Gastrocnemius medialis (tissue), 4 donors: ENCODE measurements around the gene SDK2. TPM values are rescaled to one million over a fixed set of nuclear protein-coding genes. Genes with fewer than 3 reads are reported as not detected.
A peak's percentile ranks its signal among the peaks of the same experiment; 100 is the strongest.

ENCODE experiments used
- ATAC-seq, 2 donors: fragments of 150-250 bp; one replicate each; pipeline ENCODE4 v1.9.1; 2016
- DNase-seq, 2 donors: peaks; one replicate each; pipeline ENCODE4 v3.0.0-alpha.2; 2019
- H3K27ac ChIP-seq, 4 donors: fragments of 200-600 bp; sonication (generic); 1 replicate in 1 of 4; 2 replicates in 3 of 4; pipeline ENCODE4 v1.5.1; 2016 to 2018; ENCODE audit warnings: mild to moderate bottlenecking in 2 of 4, moderate library complexity in 1 of 4
- H3K27me3 ChIP-seq, 3 donors: fragments of 200-600 bp; sonication (generic) in 2 of 3; 1 replicate in 1 of 3; 2 replicates in 2 of 3; pipeline versions ENCODE4 v1.5.1 to v1.6.0; 2016 to 2019; ENCODE audit warnings: mild to moderate bottlenecking in 1 of 3, moderate library complexity in 1 of 3
- H3K36me3 ChIP-seq, 2 donors: fragments of 200-600 bp; sonication (generic) in 1 of 2; one replicate each; pipeline ENCODE4 v1.5.1; 2017 to 2018
- H3K4me1 ChIP-seq, 2 donors: fragments of 200-600 bp; sonication (generic) in 1 of 2; one replicate each; pipeline ENCODE4 v1.5.1; 2016 to 2017; ENCODE audit warnings: mild to moderate bottlenecking in 2 of 2
- H3K4me3 ChIP-seq, 4 donors: fragments of 200-600 bp; sonication (generic) in 3 of 4; 1 replicate in 1 of 4; 2 replicates in 3 of 4; pipeline ENCODE4 v1.5.1; 2016 to 2019; ENCODE audit warnings: mild to moderate bottlenecking in 2 of 4
- H3K9me3 ChIP-seq, 3 donors: fragments of 200-600 bp; sonication (generic) in 2 of 3; 1 replicate in 1 of 3; 2 replicates in 2 of 3; pipeline ENCODE4 v1.5.1; 2016 to 2019
- POLR2A ChIP-seq, 2 donors: fragments of 450-650 bp; IDR thresholded peaks; one replicate each; pipeline ENCODE4 v1.6.1; 2017; ENCODE audit warnings: antibody characterized with exemption in 2 of 2, mild to moderate bottlenecking in 2 of 2, moderate library complexity in 2 of 2
- in situ Hi-C, 4 donors: fragments of 200-750 bp; cut with MboI; loops; one replicate each; pipeline versions ENCODE4 v1.15.0 to v1.8.0; 2017; ENCODE audit warnings: low sequenced_read_pairs in 4 of 4
- intact Hi-C: fragments of 100-400 bp; cut with DNase I; formaldehyde crosslinking; loops from one replicate; pipeline ENCODE4 v1.15.1; 2023; ENCODE audit warnings: low total_unique reads
- total RNA-seq, 4 donors: library from RNA; depleted of rRNA; stranded (reverse); fragments of >200 nt; gene quantifications; one replicate each; pipeline versions ENCODE4 v1.1.0 to v1.2.3, GENCODE V29; 2016
- TF ChIP-seq, protein P1 (sequence below), 5 experiments: fragments of 450-650 bp in 3 of 5; fragments of 200-600 bp in 2 of 5; sonication (generic) in 2 of 5; IDR thresholded peaks in 4 of 5; conservative IDR thresholded peaks in 1 of 5; 1 replicate in 4 of 5; 2 replicates in 1 of 5; pipeline ENCODE4 v1.5.1; 2016 to 2019; ENCODE audit warnings: antibody characterized with exemption in 5 of 5, mild to moderate bottlenecking in 3 of 5, moderate library complexity in 3 of 5

Gene SDK2
- total RNA-seq, 4 donors from 2014 or later = 0.02 to 0.31 (median 0.13) TPM

DNA sequence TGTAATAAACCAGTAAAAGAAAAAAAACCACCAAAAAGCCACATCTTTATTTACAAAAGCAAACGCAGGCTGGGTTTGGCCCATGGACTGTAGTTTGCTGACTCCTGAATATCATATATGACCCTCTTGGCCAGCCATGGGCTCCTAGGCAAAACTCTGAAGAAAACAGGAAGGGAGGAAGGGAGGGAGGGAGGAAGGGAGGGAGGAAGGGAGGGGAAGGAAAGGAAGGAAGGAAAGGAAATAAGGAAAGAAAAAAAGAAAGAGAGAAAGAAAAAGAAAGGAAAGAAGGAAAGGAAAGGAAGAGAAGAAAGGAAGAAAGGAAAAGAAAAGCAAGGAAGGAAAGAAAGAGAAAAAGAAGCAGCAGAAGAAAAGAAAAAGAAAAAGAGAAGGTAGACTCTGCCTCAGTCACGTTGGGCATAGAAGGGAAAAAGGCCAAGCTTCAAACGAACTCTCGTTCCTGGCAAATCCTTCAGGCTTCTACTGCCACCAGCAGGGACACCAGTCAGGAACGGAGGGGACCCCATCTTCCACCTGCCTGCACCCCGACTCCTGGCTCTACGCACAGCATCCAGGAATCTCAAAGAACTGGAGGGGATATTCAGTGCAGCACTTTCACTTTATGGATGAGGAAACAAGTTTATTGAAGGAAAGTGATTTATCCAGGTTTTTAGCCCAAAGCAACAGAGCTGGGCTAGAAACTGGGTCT, 354.5 kb downstream of the SDK2 start:
- in situ Hi-C loops (no loop called here), intact Hi-C loops (no loop called here)
- peak overlapping the region in 2 of 4 donors; percentile 21 to 34 for H3K4me3 ChIP-seq

DNA sequence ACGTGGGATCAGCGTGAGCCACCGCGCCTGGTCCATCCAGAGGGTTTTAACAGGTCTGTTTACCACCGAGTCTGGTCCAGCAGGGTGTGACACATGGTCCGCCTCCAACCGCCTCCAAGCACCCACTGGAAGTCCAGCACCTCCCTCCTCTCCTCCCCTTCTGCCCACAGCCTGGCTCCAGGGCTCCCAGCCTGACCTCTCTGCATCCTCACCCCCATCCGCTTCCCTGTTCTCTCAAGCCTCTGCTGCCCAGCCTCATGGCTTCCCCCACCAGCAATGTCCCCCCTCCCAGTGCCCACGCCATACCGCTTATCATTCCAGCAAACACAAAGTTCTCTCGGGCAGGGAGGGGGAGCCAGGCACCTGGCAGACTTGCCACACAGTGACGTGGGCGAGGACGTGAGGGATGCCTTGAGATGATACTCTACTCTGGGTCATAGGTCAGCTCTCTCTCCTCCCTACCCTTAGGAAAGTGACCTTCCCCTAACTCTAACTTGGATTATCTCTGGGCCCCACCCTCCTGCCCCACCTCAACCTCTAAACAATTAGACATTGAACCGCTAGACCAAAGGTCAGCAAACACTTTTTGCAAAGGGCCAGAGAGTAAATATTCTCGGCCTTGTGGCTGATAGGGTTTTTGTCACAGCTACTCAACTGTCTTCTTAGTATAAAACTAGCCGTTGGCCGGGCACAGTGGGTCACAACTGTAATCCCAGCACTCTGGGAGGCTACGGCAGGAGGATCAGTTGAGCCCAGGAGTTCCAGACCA, 355.5 kb downstream of the SDK2 start:
- Histone ChIP-seq H3K27ac (peak overlapping the region; percentile 82 to 92 (median 86)), H3K9me3 (no peaks in the 10 kb centered on the region), H3K27me3 (no peaks in the 10 kb centered on the region), H3K36me3 (peaks cover 0 to 20% of the 10 kb centered on the region in 2 donors), H3K4me1 (peaks cover 72 to 86% of the 10 kb centered on the region in 2 donors), H3K4me3 (peak overlapping the region in 1 of 4 donors; percentile 34)
- in situ Hi-C loops (no loop called here), intact Hi-C loops (no loop called here)
- no peak for TF ChIP-seq POLR2A (IDR thresholded peaks at IDR 0.05)
- TF ChIP-seq, protein P1, sequence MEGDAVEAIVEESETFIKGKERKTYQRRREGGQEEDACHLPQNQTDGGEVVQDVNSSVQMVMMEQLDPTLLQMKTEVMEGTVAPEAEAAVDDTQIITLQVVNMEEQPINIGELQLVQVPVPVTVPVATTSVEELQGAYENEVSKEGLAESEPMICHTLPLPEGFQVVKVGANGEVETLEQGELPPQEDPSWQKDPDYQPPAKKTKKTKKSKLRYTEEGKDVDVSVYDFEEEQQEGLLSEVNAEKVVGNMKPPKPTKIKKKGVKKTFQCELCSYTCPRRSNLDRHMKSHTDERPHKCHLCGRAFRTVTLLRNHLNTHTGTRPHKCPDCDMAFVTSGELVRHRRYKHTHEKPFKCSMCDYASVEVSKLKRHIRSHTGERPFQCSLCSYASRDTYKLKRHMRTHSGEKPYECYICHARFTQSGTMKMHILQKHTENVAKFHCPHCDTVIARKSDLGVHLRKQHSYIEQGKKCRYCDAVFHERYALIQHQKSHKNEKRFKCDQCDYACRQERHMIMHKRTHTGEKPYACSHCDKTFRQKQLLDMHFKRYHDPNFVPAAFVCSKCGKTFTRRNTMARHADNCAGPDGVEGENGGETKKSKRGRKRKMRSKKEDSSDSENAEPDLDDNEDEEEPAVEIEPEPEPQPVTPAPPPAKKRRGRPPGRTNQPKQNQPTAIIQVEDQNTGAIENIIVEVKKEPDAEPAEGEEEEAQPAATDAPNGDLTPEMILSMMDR (IDR thresholded peaks at IDR 0.05 in 4 of 5, conservative IDR thresholded peaks at IDR 0.05 in 1 of 5) = no peak
- no peak for ATAC-seq
- no peak for DNase-seq

More for the DNA sequence above, 354.5 kb downstream of the SDK2 start:
- peaks cover 77 to 92% of the 10 kb centered on the region in 2 donors for H3K4me1 ChIP-seq
- H3K36me3 ChIP-seq = peaks cover 0 to 16% of the 10 kb centered on the region in 2 donors
- DNase-seq (no peak), ATAC-seq (no peak)
- H3K27me3 ChIP-seq = no peaks in the 10 kb centered on the region
- TF ChIP-seq, protein P1 (IDR thresholded peaks at IDR 0.05 in 4 of 5, conservative IDR thresholded peaks at IDR 0.05 in 1 of 5) = no peak
- TF ChIP-seq POLR2A (IDR thresholded peaks at IDR 0.05) = no peak
- no peaks in the 10 kb centered on the region for H3K9me3 ChIP-seq
- H3K27ac ChIP-seq = peak overlapping the region; percentile 82 to 92 (median 86)

DNA sequence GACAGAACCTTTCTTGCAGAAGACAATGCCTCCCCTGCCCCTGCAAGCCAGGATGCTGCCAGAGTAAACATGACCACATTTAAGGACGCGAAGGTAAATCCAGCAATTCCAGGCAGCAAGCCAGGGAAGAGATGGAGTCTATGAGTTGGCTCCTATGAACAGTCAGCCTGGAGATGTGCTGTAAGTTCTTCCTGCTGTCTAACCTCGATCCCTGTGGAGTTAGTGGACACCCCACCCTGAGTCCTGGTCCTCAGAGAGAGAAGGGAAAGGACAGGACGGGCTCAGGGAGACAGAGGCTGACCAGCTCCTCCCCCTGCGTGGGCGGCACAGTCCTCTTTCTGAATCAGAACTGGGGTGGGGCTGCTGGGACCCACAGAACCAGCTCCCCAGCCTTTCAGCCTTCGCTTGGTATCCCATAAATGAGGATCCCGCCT, 357.4 kb downstream of the SDK2 start:
- peaks cover 53 to 72% of the 10 kb centered on the region in 2 donors for H3K4me1 ChIP-seq
- DNase-seq (no peak), ATAC-seq (no peak)
- no peaks in the 10 kb centered on the region for H3K9me3 ChIP-seq
- TF ChIP-seq, protein P1 (IDR thresholded peaks at IDR 0.05 in 4 of 5, conservative IDR thresholded peaks at IDR 0.05 in 1 of 5) = no peak
- TF ChIP-seq POLR2A (IDR thresholded peaks at IDR 0.05) = no peak
- H3K27me3 ChIP-seq = no peaks in the 10 kb centered on the region
- intact Hi-C loops (no loop called here), in situ Hi-C loops (no loop called here)
- peaks cover 0 to 20% of the 10 kb centered on the region in 2 donors for H3K36me3 ChIP-seq
- peak overlapping the region; percentile 53 to 87 (median 70) for H3K27ac ChIP-seq
- no peak overlapping the region for H3K4me3 ChIP-seq

DNA sequence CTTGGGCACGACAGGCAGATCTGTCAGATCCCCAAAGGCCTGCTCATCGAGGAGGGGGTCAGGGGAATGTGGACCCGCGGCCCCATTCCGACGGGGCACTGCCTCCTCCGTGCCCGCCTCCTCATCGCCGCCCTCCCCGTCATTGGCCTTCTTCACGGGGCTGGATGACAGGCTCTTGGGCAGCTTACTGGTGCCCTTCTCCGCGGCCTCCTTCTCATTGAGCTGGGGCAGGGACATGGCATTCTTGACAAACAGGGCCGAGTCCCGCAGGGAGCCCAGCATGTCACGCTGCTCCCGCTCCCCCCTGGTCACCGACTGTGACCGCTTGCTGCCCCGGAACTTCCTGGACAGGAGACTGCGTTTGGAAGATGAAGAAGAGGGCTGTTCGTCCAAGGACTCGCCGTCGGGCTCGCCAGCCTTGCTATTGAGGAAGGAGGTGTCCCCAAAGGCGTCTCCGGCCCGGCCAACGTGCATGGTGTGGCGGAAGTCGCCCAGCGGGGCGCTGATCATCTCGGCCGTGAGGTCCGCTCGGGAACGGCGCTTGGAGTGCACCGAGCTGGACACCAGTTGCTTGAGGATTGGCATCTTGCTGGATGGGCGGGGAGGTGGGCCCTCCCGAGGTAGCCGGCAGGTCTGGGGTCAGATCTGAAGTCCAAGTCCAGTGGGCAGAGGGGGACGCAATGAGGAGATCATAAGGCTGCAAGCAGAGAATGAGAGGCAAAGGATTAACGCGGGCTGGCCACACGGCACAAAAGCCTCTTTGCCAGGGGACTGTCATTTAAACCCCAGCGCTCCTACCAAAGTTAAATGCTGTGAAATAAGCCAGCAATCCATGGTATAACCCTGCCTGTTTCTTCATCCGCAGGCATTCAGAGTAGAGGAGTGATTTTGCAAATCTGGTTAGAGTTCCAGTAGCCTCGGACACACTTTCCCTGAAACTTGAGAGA, 358.1 kb downstream of the SDK2 start:
- ATAC-seq (peak in 1 of 2 donors; percentile 19), DNase-seq (no peak)
- peaks cover 0 to 20% of the 10 kb centered on the region in 2 donors for H3K36me3 ChIP-seq
- TF ChIP-seq, protein P1 (IDR thresholded peaks at IDR 0.05 in 4 of 5, conservative IDR thresholded peaks at IDR 0.05 in 1 of 5) = no peak
- no peak for TF ChIP-seq POLR2A (IDR thresholded peaks at IDR 0.05)
- peak overlapping the region; percentile 53 to 87 (median 70) for H3K27ac ChIP-seq
- H3K4me1 ChIP-seq = peaks cover 46 to 65% of the 10 kb centered on the region in 2 donors
- in situ Hi-C loops = no loop called here
- H3K27me3 ChIP-seq = no peaks in the 10 kb centered on the region
- intact Hi-C loops = no loop called here
- no peak overlapping the region for H3K4me3 ChIP-seq
- H3K9me3 ChIP-seq = no peaks in the 10 kb centered on the region
